IPS DF 6.9 (cell line): ENCODE results near the gene MAD1L1.

Source experiments
- DNase-seq: peaks from one replicate; pipeline ENCODE4 v3.0.0-alpha.2; 2013; ENCODE audit warnings: low read depth, low spot score
- H3K27ac ChIP-seq: one replicate; pipeline ENCODE4 v1.5.1; 2013; ENCODE audit warnings: low read length, control low read depth
- H3K27me3 ChIP-seq: 2 replicates; pipeline ENCODE4 v1.6.1; 2013; ENCODE audit warnings: mild to moderate bottlenecking, low read length; ENCODE audit not compliant: control insufficient read depth, insufficient read depth
- H3K36me3 ChIP-seq: 2 replicates; pipeline ENCODE4 v1.6.1; 2013; ENCODE audit warnings: low read length; ENCODE audit not compliant: control insufficient read depth, insufficient read depth
- H3K4me1 ChIP-seq: 2 replicates; pipeline ENCODE4 v1.6.1; 2013; ENCODE audit warnings: low read length; ENCODE audit not compliant: control insufficient read depth, insufficient read depth
- H3K4me3 ChIP-seq: 2 replicates; pipeline ENCODE4 v1.5.1; 2013; ENCODE audit warnings: mild to moderate bottlenecking, low read length
- H3K9me3 ChIP-seq: 2 replicates; pipeline ENCODE4 v1.6.1; 2013; ENCODE audit warnings: low read length, inconsistent platforms; ENCODE audit not compliant: control insufficient read depth, insufficient read depth
- WGBS: extraction: QIAGEN DNeasy Blood & Tissue Kit; methylation state at CpG from one replicate; pipeline ENCODE4 v1.1.7; 2013; ENCODE audit warnings: mixed read lengths, missing lambda C conversion rate; ENCODE audit not compliant: insufficient read length, insufficient coverage; 5-methylcytosine and 5-hydroxymethylcytosine counted together

The MAD1L1 gene

GRCh38 chr7:2103071-2103898 is 129.5 kb downstream of the MAD1L1 start:
- H3K4me1 ChIP-seq, result peaks cover 6% of the 10 kb centered on the region; the same call in 1 of the 2 replicates
- no peaks in the 10 kb centered on the region for H3K9me3 ChIP-seq
- H3K27ac ChIP-seq, result no peak overlapping the region
- WGBS, result no CpG with 5 or more reads among the region's 39 CpGs
- H3K27me3 ChIP-seq, result no peaks in the 10 kb centered on the region
- no peak overlapping the region for H3K4me3 ChIP-seq
- H3K36me3 ChIP-seq, result peaks cover 3% of the 10 kb centered on the region; the same call in 1 of the 2 replicates
- no peak for DNase-seq

GRCh38 chr7:2102375-2102723 is 130.4 kb downstream of the MAD1L1 start:
- no peaks in the 10 kb centered on the region for H3K27me3 ChIP-seq
- peaks cover 3% of the 10 kb centered on the region; the same call in 1 of the 2 replicates for H3K36me3 ChIP-seq
- 100% methylated on average over 2 of the region's 7 CpGs for WGBS
- no peak overlapping the region for H3K4me3 ChIP-seq
- H3K4me1 ChIP-seq, result peaks cover 6% of the 10 kb centered on the region; the same call in 1 of the 2 replicates
- H3K27ac ChIP-seq, result no peak overlapping the region
- DNase-seq, result no peak
- H3K9me3 ChIP-seq, result no peaks in the 10 kb centered on the region

GRCh38 chr7:2101630-2102374 is 130.9 kb downstream of the MAD1L1 start:
- no CpG with 5 or more reads among the region's 19 CpGs for WGBS
- peaks cover 6% of the 10 kb centered on the region; the same call in 1 of the 2 replicates for H3K4me1 ChIP-seq

GRCh38 chr7:2100278-2101208 is 132.2 kb downstream of the MAD1L1 start:
- Histone ChIP-seq H3K27ac (no peak overlapping the region), H3K27me3 (no peaks in the 10 kb centered on the region), H3K4me3 (no peak overlapping the region), H3K36me3 (peaks cover 3% of the 10 kb centered on the region; the same call in 1 of the 2 replicates), H3K4me1 (0 out of 2 replicates have a peak, but pooled peaks cover 2% of the 10 kb centered on the region), H3K9me3 (no peaks in the 10 kb centered on the region)
- WGBS, result no CpG with 5 or more reads among the region's 31 CpGs
- DNase-seq, result no peak

More at GRCh38 chr7:2101630-2102374, 130.9 kb downstream of the MAD1L1 start:
- H3K4me3 ChIP-seq, result no peak overlapping the region
- DNase-seq, result no peak
- peaks cover 3% of the 10 kb centered on the region; the same call in 1 of the 2 replicates for H3K36me3 ChIP-seq
- no peaks in the 10 kb centered on the region for H3K27me3 ChIP-seq
- H3K9me3 ChIP-seq, result no peaks in the 10 kb centered on the region
- H3K27ac ChIP-seq, result no peak overlapping the region

- Histone ChIP-seq H3K9me3 (no peaks in the 10 kb centered on the region), H3K27ac (no peak overlapping the region), H3K27me3 (no peaks in the 10 kb centered on the region), H3K4me1 (no peaks in the 10 kb centered on the region), H3K36me3 (peaks cover 3% of the 10 kb centered on the region; the same call in 1 of the 2 replicates), H3K4me3 (no peak overlapping the region)
- WGBS, result no CpG with 5 or more reads among the region's 29 CpGs
- DNase-seq, result no peak
Observed at GRCh38 chr7:2099048-2099957, 133.4 kb downstream of the MAD1L1 start.

- no peaks in the 10 kb centered on the region for H3K9me3 ChIP-seq
- no peaks in the 10 kb centered on the region for H3K4me1 ChIP-seq
- H3K4me3 ChIP-seq, result no peak overlapping the region
- H3K27ac ChIP-seq, result no peak overlapping the region
- WGBS, result no CpG with 5 or more reads among the region's 16 CpGs
- DNase-seq, result no peak
- H3K27me3 ChIP-seq, result no peaks in the 10 kb centered on the region
- peaks cover 3% of the 10 kb centered on the region; the same call in 1 of the 2 replicates for H3K36me3 ChIP-seq
Observed at GRCh38 chr7:2098496-2098895, 134.2 kb downstream of the MAD1L1 start.

GRCh38 chr7:2098056-2098455 is 134.7 kb downstream of the MAD1L1 start:
- no peak overlapping the region for H3K4me3 ChIP-seq
- no peaks in the 10 kb centered on the region for H3K27me3 ChIP-seq
- DNase-seq, result no peak
- no peaks in the 10 kb centered on the region for H3K9me3 ChIP-seq
- peaks cover 3% of the 10 kb centered on the region; the same call in 1 of the 2 replicates for H3K36me3 ChIP-seq
- no peak overlapping the region for H3K27ac ChIP-seq
- no CpG with 5 or more reads among the region's 18 CpGs for WGBS
- H3K4me1 ChIP-seq, result no peaks in the 10 kb centered on the region

- no peaks in the 10 kb centered on the region for H3K27me3 ChIP-seq
- H3K27ac ChIP-seq, result no peak overlapping the region
- no peak for DNase-seq
- no peaks in the 10 kb centered on the region for H3K4me1 ChIP-seq
- H3K36me3 ChIP-seq, result peaks cover 1% of the 10 kb centered on the region; the same call in 1 of the 2 replicates
- WGBS, result no CpG with 5 or more reads among the region's 11 CpGs
- no peaks in the 10 kb centered on the region for H3K9me3 ChIP-seq
- H3K4me3 ChIP-seq, result no peak overlapping the region
Observed at GRCh38 chr7:2097492-2097891, 135.3 kb downstream of the MAD1L1 start.

GRCh38 chr7:2096692-2097387 is 135.9 kb downstream of the MAD1L1 start:
- WGBS, result no CpG with 5 or more reads among the region's 28 CpGs
- Histone ChIP-seq H3K36me3 (no peaks in the 10 kb centered on the region), H3K27me3 (no peaks in the 10 kb centered on the region), H3K27ac (no peak overlapping the region), H3K4me3 (no peak overlapping the region), H3K9me3 (no peaks in the 10 kb centered on the region), H3K4me1 (no peaks in the 10 kb centered on the region)
- no peak for DNase-seq
